NCI-H82 treated with DMSO at 0.1 percent for 48 hours (cell line): ENCODE data around the gene ATF4.
A peak's percentile ranks its signal among the peaks of the same experiment; 100 is the strongest.

Experiments
- DNase-seq: peaks from one replicate; lab custom pipeline; 2025; ENCODE audit not compliant: unreplicated experiment; lab: John Stamatoyannopoulos, UW

Gene ATF4

DNA sequence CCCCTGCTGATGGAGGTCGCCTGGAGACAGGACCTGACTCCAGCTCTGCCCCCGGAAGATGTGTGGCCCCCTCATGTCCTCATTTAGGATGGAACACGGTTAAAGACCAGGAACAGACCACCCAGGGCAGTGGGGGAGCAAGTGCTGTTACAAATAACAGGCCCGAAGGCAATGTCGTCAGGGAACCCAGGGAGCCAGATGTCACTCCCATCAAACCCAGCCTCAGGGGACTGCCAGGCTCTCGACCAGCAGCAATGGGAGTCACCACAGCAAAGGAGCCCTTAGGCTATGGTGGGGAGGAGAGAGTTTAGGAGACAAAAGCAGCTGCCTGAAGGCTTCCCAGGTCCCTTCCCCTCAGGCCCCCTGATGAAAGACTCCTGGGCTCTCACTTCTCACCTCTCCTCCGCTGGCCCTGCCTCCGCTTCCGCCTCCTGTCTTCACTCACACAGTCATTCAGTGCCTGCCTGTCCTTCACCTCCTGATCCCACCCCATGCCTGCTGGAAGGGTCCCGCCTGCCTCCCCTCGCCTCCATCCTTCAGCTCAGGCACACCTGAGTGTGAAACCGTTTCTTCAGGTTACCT is 7.8 kb downstream of the ATF4 start:
- DNase-seq, result peak; percentile 41

DNA sequence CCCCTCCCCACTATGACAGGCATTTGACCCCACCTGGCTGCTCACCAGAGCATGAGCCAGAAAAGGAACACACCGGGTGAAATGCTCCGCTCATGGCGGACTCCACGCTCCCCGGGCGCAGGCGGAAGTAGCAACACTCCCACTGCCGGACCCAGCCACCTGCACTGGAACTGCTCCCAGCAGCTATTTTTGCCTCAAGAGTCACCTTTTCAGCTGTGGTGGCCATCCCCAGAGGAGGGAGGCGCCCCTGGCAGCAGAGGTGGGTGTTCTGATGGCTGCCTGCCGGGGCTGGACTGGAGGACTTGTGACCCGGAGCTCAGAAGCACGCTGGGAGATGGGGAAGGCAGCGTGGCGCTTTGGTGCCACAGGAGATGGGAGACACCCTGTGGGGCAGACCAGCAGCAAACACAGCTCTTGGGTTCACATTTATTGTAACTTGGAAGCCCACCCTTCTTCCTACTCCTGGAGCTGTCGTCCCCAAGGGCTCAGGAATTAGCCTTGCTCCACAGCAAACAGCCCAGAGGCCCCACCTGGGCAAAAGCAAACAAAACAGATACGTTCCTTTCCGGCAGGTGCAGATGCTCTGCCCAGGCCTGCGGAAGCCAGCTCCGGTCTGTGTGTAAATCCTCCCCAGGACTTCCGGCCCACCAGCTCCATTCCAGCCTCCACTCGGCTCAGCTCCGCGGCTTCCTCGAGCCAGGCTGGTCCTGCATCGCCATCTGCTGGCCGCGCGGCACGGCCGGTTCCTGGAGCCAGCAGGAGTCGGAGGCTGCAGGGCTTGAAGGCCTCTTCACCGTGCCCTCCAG is 8.5 kb downstream of the ATF4 start:
- peak; percentile 58 for DNase-seq

DNA sequence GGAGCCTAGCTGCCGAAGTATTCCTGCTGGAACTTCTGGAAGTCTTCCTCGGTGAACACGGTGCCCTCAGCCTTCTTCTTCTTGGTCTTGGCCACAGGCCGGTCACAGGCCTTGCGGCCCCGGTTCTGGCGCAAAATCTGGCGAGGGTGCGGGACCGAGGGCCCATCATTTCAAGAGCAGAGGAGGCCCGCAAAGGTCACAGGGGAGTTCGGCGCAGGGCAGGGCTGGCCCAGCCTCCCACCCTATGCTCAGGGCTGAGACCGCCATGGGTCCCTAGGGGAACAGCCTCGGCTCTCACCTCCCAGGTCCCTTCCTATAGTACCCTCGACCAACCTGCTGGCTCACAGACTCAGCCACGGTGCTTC is 9.1 kb downstream of the ATF4 start:
- no peak for DNase-seq

DNA sequence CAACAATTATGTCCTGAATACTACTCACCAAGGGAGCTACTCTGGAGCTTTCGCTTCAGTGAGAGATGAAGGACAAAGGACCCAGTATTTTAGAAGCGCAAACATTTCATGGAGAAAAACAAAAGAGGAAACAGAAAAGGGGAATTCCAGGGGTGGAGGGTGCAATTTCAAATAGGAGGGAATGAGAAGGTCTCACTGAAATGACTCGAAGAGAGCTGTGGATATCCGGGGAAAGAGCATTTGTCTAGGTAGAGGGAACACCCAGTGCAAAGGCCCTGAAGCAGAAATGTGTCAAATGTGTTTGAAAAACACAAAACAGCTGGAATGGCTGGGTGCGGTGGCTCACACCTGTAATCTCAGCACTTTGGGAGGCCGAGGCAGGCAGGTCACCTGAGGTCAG is 9.8 kb downstream of the ATF4 start:
- DNase-seq, result no peak

DNA sequence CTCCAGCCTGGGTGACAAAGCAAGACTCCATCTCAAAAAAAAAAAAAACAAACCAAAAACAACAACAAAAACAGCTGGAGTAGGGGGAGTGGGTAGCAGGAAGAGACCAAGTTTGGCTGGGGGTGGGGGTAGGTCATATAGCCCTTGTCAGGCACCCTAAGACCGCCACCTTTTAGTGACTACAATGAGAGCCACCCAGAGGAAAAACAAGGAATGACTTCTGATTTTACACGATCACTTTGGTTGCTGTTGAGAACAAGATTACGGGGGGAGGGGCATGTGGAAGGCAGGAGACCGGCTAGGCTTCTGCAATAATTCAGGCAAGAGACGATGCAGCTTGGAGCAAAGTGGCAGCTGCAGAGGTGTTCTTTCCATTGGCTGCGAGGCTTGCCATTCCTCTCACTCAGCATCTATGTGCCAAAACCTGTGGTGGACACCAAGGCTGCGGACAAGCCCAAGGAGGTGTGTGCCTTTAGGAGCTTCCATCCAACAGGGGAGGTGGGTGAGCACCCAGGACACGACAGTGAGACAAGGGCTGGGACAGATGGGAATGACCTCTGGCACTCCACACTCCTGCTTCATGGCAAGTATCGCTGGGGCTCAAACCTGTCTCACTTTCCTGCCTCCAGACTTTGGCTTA is 10.4 kb downstream of the ATF4 start:
- DNase-seq, result peak; percentile 34

GRCh38 chr22:39532215-39533073 is 12.1 kb downstream of the ATF4 start, which contains the start of gene RPS19BP1:
Gene RPS19BP1 (minus strand): TSS chr22:39532748. CDS start chr22:39532738, 10 bp downstream.
- DNase-seq, result peak; percentile 99

- DNase-seq, result no peak
These were observed 13.7 kb downstream of the ATF4 start for GRCh38 chr22:39534092-39534506.

DNA sequence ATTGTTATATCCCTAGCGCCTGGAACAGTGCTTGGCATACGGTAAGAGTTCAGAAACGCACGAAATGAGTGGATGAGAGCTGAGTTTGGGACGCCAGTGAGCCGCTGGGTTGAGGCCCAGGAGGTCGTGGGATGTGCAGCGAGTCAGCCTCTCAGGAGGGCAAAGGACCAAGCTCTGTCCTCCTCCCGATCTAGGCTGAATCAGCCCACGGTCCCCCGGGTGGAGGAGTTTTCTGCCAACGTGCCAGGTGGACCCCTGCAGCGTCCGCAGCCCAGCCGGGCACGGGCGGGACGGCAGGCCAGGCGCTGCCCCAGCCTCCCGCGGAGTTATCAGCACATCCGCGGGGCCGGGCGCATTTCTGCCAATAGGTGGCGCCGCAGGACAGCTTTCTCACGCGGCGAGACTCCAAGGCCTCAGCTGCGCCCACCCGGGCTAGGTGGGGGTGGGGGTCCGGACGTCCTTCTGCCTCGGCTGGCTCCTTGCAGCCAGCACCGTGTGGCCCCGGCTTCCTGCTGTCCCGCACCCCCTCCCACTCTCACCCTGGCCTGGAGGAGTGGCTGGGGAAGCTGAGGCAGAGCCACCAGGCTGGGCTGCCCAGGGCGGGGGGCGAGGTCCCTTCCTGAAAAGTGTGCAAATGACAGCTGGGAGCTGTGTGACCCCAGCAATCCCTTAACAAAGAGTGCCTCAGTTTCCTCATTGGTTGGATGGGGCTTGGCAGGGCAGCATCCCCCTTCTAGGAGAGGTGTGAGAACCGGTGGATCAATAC is 14.4 kb downstream of the ATF4 start:
- peak; percentile 27 for DNase-seq

GRCh38 chr22:39535357-39535725 is 15.0 kb downstream of the ATF4 start:
- DNase-seq, result no peak

GRCh38 chr22:39535831-39536449 is 15.6 kb downstream of the ATF4 start:
- no peak for DNase-seq

DNA sequence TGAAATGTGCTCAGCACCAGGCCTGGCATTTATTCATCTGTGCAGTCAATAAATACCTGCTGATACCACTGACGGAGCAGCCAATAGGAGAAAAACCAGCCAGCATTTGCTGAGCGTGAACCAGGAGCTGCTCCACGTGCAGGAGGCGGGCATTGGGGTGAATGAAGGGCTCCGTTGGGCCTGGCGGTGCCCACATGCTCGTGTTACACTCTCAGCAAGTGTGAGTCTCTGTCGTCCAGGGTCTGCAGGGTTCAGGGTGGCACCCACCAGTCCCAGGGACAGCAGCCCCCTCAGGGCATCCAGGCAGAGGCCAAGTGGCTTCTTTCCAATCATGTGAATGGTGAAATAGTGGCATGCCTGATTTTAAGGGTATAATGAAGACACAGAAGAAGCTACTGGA is 16.3 kb downstream of the ATF4 start:
- no peak for DNase-seq

DNA sequence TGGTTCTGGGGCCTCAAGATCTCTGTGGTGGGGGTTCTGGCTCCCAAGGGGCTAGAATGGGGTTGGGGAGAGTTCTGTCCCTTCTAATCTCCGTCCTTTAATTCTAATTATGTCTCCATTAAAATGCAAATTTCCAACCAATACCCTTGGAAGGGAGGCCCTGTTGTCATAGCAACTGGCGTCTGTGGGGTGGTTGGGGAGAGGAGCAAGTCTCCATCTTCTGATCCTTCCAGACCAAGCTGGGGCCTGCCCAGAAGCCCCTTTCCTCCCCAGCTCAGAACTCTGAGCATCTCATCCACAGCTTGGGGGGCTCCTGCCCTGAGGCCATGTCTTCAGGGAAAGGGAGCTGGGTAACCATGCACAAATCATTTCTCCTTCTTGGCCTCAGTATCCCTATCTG is 17.6 kb downstream of the ATF4 start:
- no peak for DNase-seq

GRCh38 chr22:39543095-39543494 is 22.7 kb downstream of the ATF4 start:
- peak; percentile 71 for DNase-seq

GRCh38 chr22:39545386-39546365 is 25.3 kb downstream of the ATF4 start:
- no peak for DNase-seq

DNA sequence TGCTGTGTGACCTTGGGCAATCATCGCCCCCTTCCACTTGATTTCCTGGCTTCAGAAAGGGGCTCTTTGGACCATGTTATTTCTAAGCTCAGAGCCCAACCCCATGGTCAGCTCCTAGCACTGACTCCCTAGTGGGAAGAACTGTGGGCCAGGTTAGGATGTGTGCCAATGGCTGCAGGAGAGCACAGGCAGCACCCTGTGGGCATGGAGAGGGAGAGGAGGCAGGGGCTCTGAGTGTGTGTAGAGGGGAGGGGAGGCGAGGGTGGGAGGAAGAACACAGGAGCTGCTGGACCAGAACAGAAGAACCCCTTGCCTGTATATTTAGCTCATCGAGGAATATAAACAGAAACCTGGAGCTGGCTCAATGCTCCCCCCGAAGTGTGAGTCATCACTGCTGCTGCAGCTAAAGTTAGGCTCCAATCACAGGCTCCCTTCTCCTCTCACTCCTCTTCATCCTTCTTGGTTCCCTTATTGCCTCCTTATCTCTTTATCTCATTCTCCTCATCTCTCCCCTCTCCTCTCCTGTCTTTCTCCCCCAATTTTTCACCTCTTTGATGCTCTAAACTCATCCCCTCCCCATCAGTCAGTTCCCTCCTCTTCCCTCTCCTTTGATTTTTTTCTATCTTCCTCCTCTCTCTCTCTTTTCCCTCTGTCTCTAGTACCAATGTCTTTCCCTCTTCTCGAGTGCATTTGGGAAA is 26.7 kb downstream of the ATF4 start:
- DNase-seq, result no peak

- no peak for DNase-seq
These were observed 27.2 kb downstream of the ATF4 start for GRCh38 chr22:39547587-39547947.

GRCh38 chr22:39553429-39553828 is 33.1 kb downstream of the ATF4 start:
- no peak for DNase-seq

DNA sequence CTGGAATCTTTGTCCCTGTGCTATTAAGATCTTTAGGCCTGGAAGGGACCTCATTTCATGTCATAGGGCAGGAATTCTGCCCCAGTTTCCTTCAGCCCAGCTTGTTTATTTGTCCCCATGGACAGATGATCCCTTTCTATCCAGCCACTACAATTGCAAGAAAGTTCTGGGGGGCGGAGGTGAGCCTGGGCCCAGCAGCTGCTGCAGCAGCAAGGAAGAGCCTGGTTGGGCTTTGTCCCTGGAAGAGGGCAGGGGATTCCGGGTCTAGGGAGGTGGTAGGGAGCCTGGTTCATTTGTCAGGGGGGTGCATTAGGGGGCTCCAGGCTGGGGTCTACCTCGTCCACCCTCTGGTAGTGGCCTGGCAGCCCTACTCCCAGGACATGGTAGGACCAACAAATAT is 33.8 kb downstream of the ATF4 start:
- DNase-seq, result no peak
